Naive thymus-derived CD4-positive, alpha-beta T cell (primary cell): ENCODE data around the gene LRRC4C. TPM values are rescaled to one million over a fixed set of nuclear protein-coding genes. Genes with fewer than 3 reads are reported as not detected.

Source experiments
- ATAC-seq: fragments of 150-1000 bp; cut with Tn5 transposase; 2 replicates; pipeline ENCODE4 v1.10.0; 2021; ENCODE audit warnings: mild to moderate bottlenecking, moderate library complexity
- CTCF ChIA-PET: fragments of 350-600 bp; sonication (Branson Sonifier 250); formaldehyde crosslinking; loops from one replicate; lab custom pipeline; 2021; ENCODE audit warnings: antibody characterized with exemption; lab: Charles Lee
- POLR2A ChIA-PET: fragments of 350-600 bp; sonication (Branson Sonifier 250); formaldehyde crosslinking; loops from one replicate; lab custom pipeline; 2021; ENCODE audit warnings: antibody characterized with exemption, inconsistent platforms; lab: Charles Lee
- DNase-seq, 9 donors: peaks; one replicate each; pipeline versions ENCODE4 v3.0.0 to v3.0.0-alpha.2; 2020 to 2022; ENCODE audit warnings: mixed read lengths in 1 of 9
- H3K27ac ChIP-seq: one replicate; pipeline ENCODE4 v1.7.0; 2013; ENCODE audit warnings: mild to moderate bottlenecking, low read depth, low read length, moderate library complexity
- H3K27me3 ChIP-seq, 2 donors: one replicate each; pipeline ENCODE4 v1.7.0; 2013; ENCODE audit warnings: low read length in 2 of 2, mild to moderate bottlenecking in 2 of 2, moderate library complexity in 2 of 2; ENCODE audit not compliant: control insufficient read depth in 2 of 2, insufficient read depth in 2 of 2
- H3K36me3 ChIP-seq, 3 experiments: 1 replicate in 2 of 3; 2 replicates in 1 of 3; pipeline ENCODE4 v1.7.0; 2013; ENCODE audit warnings: low read length in 3 of 3, mild to moderate bottlenecking in 3 of 3, moderate library complexity in 1 of 3; ENCODE audit not compliant: insufficient read depth in 3 of 3, control insufficient read depth in 2 of 3
- H3K4me1 ChIP-seq, 2 donors: one replicate each; pipeline ENCODE4 v1.7.0; 2013; ENCODE audit warnings: low read length in 2 of 2, mild to moderate bottlenecking in 2 of 2, moderate library complexity in 1 of 2; ENCODE audit not compliant: control insufficient read depth in 2 of 2, insufficient read depth in 2 of 2
- H3K4me3 ChIP-seq: 2 replicates; pipeline ENCODE4 v1.7.0; 2013; ENCODE audit warnings: mild to moderate bottlenecking, low read length
- H3K9me3 ChIP-seq, 3 experiments: 1 replicate in 2 of 3; 2 replicates in 1 of 3; pipeline ENCODE4 v1.7.0; 2013; ENCODE audit warnings: low read length in 3 of 3; ENCODE audit not compliant: control insufficient read depth in 2 of 3
- H3K27ac Mint-ChIP-seq, 9 donors: one replicate each; pipeline ENCODE4 v1.8.0; 2020 to 2022; ENCODE audit warnings: mixed read lengths in 9 of 9, mild to moderate bottlenecking in 8 of 9, moderate library complexity in 5 of 9, inconsistent platforms in 2 of 9
- H3K27me3 Mint-ChIP-seq, 5 donors: one replicate each; pipeline ENCODE4 v1.8.0; 2021 to 2022; ENCODE audit warnings: mixed read lengths in 5 of 5, mild to moderate bottlenecking in 1 of 5
- H3K36me3 Mint-ChIP-seq, 5 donors: one replicate each; pipeline ENCODE4 v1.8.0; 2020 to 2022; ENCODE audit warnings: mixed read lengths in 5 of 5, mild to moderate bottlenecking in 3 of 5, inconsistent platforms in 1 of 5
- H3K4me1 Mint-ChIP-seq, 7 donors: one replicate each; pipeline ENCODE4 v1.8.0; 2020 to 2022; ENCODE audit warnings: mixed read lengths in 7 of 7, mild to moderate bottlenecking in 3 of 7, inconsistent platforms in 1 of 7
- H3K4me3 Mint-ChIP-seq, 10 donors: one replicate each; pipeline ENCODE4 v1.8.0; 2020 to 2022; ENCODE audit warnings: mild to moderate bottlenecking in 10 of 10, mixed read lengths in 10 of 10, moderate library complexity in 6 of 10, inconsistent platforms in 2 of 10
- H3K9me3 Mint-ChIP-seq, 11 donors: one replicate each; pipeline ENCODE4 v1.8.0; 2020 to 2022; ENCODE audit warnings: mixed read lengths in 11 of 11, mild to moderate bottlenecking in 4 of 11, inconsistent platforms in 1 of 11, moderate library complexity in 1 of 11
- intact Hi-C, 2 donors: fragments of 100-400 bp; cut with micrococcal nuclease; formaldehyde crosslinking; loops; one replicate each; pipeline ENCODE4 v1.15.1; 2023
- polyA plus RNA-seq, 2 donors: library from polyadenylated mRNA; unstranded; fragments of 300-500 nt; fragmentation: Illumina TruSeq; gene quantifications; one replicate each; pipeline ENCODE4 v1.2.3, GENCODE V29; 2021
- total RNA-seq, 6 experiments: library from RNA in 5 of 6; stranded (reverse) in 5 of 6; gene quantifications; 1 replicate in 5 of 6; 2 replicates in 1 of 6; pipeline ENCODE4 v1.2.3 and lab custom pipeline; 2021 to 2026

LRRC4C gene
- total and polyA plus RNA-seq, 7 experiments from 2014 or later = not detected

DNA sequence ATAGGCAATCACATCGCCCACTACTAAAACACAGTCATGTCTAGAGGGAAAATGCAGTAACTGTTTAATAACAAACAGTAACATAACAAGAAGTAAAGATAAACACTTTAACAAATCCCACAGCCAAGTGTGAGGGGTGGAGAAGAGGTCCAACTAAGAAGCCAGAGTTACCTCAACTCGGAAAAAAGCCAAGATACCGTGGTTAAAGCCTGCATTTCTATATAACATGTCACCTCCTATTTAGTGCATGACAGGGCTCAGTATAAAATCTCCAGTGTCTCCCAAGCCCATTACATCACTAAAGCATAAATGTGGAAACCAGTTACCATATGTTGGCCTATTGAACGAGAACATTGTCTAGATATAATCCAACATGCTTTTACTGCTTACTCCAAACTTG is 281.7 kb downstream of the LRRC4C start:
- no peak overlapping the region for H3K4me3 Mint-ChIP-seq
- H3K36me3 ChIP-seq = no peaks in the 10 kb centered on the region
- H3K27me3 ChIP-seq = no peaks in the 10 kb centered on the region
- ChIA-PET CTCF (no interaction called here), POLR2A (no interaction called here)
- ATAC-seq (no peak), DNase-seq (no peak)
- intact Hi-C loops = no loop called here
- H3K27me3 Mint-ChIP-seq = no peaks in the 10 kb centered on the region
- H3K36me3 Mint-ChIP-seq = no peaks in the 10 kb centered on the region
- no peak overlapping the region for H3K27ac ChIP-seq
- H3K27ac Mint-ChIP-seq = no peak overlapping the region
- peaks cover 6 to 45% (median 23%) of the 10 kb centered on the region in 11 donors for H3K9me3 Mint-ChIP-seq
- H3K4me1 Mint-ChIP-seq = no peaks in the 10 kb centered on the region
- H3K4me1 ChIP-seq = no peaks in the 10 kb centered on the region
- no peak overlapping the region for H3K4me3 ChIP-seq
- peaks cover 0 to 3% (median 0%) of the 10 kb centered on the region in 3 experiments for H3K9me3 ChIP-seq

DNA sequence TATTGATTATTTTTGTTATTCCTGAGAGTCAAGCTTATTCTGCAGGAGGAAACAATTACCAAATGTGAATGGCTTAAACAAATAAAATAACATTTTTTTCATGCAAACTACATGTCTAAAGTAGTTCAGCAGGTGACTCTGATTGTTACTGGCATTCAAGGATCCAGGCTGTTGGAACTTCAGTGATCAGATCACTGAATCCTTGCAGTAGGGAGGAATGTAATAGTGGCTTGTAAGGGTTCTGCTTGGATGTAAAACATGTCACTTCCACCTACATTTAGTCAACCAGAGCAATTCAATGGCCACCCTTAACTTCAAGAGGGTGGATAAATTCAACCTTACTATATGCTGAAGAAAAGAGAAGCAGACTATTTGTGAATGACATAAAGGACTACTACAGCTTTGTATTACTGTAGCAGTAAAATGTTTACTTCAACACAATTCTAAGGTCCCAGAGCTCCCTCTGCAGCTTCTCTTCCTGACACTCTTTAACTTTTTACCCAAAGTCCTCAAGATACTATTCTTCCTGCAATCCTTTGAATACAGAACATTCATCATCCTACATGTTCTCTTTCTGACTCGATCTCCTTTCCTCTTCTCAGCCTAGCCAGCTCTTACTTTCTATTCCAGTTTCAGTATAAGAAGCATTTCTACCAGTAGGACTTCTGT is 284.0 kb downstream of the LRRC4C start:
- H3K36me3 Mint-ChIP-seq = peaks cover 0 to 3% (median 0%) of the 10 kb centered on the region in 5 donors
- peaks cover 7 to 36% (median 24%) of the 10 kb centered on the region in 11 donors for H3K9me3 Mint-ChIP-seq
- POLR2A ChIA-PET = no interaction called here

DNA sequence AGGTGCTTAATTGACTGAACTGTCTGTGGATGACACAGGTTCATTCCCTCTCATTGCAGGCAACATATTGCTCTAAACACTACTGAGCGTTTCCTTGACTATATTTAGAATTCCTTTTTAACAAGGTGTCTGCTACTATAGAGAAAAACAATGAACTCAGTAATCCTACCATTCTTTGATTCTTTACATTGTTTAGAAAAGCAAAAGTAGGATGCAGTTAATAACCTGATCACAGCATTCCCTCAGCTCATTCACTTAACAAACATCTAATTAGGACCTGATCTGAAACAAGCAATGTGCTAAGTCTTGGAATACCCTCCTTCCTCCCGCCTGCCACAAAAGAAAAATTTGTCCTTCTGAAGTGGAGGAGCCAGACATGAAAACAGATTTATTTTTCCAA is 313.1 kb downstream of the LRRC4C start:
- Mint-ChIP-seq H3K27ac (no peak overlapping the region), H3K9me3 (peaks cover 0 to 35% (median 9%) of the 10 kb centered on the region in 11 donors), H3K27me3 (no peaks in the 10 kb centered on the region), H3K4me1 (no peaks in the 10 kb centered on the region), H3K36me3 (peaks cover 0 to 3% (median 0%) of the 10 kb centered on the region in 5 donors), H3K4me3 (no peak overlapping the region)
- Histone ChIP-seq H3K4me1 (no peaks in the 10 kb centered on the region), H3K4me3 (no peak overlapping the region), H3K27ac (no peak overlapping the region), H3K27me3 (no peaks in the 10 kb centered on the region), H3K36me3 (no peaks in the 10 kb centered on the region), H3K9me3 (no peaks in the 10 kb centered on the region)
- intact Hi-C loops = no loop called here
- no peak for DNase-seq
- POLR2A ChIA-PET = no interaction called here
- CTCF ChIA-PET = no interaction called here
- ATAC-seq = no peak

More for the DNA sequence above, 284.0 kb downstream of the LRRC4C start:
- CTCF ChIA-PET = no interaction called here
- Mint-ChIP-seq H3K4me3 (no peak overlapping the region), H3K27ac (no peak overlapping the region), H3K27me3 (no peaks in the 10 kb centered on the region), H3K4me1 (no peaks in the 10 kb centered on the region)
- Histone ChIP-seq H3K9me3 (no peaks in the 10 kb centered on the region), H3K27ac (no peak overlapping the region), H3K4me1 (no peaks in the 10 kb centered on the region), H3K36me3 (no peaks in the 10 kb centered on the region), H3K27me3 (no peaks in the 10 kb centered on the region), H3K4me3 (no peak overlapping the region)
- no peak for DNase-seq
- ATAC-seq = no peak
- intact Hi-C loops = no loop called here

DNA sequence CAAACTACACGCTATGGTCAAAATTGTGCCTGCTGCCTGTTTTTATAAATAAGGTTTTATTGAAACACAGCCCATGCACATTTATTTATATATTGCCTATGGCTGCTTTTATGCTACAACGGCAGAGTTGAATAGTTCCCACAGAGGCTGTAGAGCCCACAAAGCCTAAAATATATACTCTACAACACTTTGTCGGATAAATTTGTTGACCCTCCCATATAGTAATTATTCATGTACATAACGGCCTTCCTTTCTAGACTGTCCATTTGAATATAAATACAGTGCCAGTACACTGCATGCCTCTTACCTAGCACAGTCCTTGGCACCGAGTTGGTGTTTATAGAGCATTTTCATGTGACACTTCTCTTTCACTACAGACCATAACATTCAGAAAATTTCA is 314.0 kb downstream of the LRRC4C start:
- intact Hi-C loops = no loop called here
- Histone ChIP-seq H3K27ac (no peak overlapping the region), H3K4me1 (no peaks in the 10 kb centered on the region), H3K4me3 (no peak overlapping the region), H3K27me3 (no peaks in the 10 kb centered on the region), H3K36me3 (no peaks in the 10 kb centered on the region), H3K9me3 (no peaks in the 10 kb centered on the region)
- H3K27me3 Mint-ChIP-seq = no peaks in the 10 kb centered on the region
- ATAC-seq = no peak
- no peak overlapping the region for H3K4me3 Mint-ChIP-seq
- H3K27ac Mint-ChIP-seq = no peak overlapping the region
- ChIA-PET POLR2A (no interaction called here), CTCF (no interaction called here)
- DNase-seq = no peak
- H3K36me3 Mint-ChIP-seq = peaks cover 0 to 3% (median 0%) of the 10 kb centered on the region in 5 donors
- H3K4me1 Mint-ChIP-seq = no peaks in the 10 kb centered on the region
- H3K9me3 Mint-ChIP-seq = peaks cover 0 to 36% (median 11%) of the 10 kb centered on the region in 11 donors

DNA sequence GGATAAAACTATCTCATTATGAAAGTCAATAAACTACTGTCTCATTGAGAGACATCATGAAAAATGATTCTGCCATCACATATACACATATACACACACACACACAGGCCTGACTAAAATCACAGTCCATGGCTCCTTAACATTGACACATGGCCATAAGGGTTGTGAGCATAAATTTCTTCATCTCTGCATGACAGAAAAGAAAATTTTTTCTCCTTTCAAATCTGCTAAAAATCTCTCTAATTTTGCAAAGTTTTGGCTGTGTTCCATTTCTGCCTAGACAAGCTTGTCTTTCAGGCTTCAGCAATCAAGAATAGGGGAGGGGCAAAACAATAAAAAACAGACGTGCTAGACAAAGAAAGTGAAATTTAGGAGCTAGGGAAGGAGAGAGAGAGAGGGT is 324.5 kb downstream of the LRRC4C start:
- H3K36me3 Mint-ChIP-seq = no peaks in the 10 kb centered on the region
- Histone ChIP-seq H3K4me1 (no peaks in the 10 kb centered on the region), H3K36me3 (no peaks in the 10 kb centered on the region), H3K27ac (no peak overlapping the region), H3K9me3 (no peaks in the 10 kb centered on the region), H3K27me3 (no peaks in the 10 kb centered on the region), H3K4me3 (no peak overlapping the region)
- ATAC-seq (no peak), DNase-seq (no peak)
- ChIA-PET CTCF (no interaction called here), POLR2A (no interaction called here)
- peaks cover 0 to 24% (median 12%) of the 10 kb centered on the region in 11 donors for H3K9me3 Mint-ChIP-seq
- H3K4me1 Mint-ChIP-seq = no peaks in the 10 kb centered on the region
- no peak overlapping the region for H3K27ac Mint-ChIP-seq
- no peak overlapping the region for H3K4me3 Mint-ChIP-seq
- no peaks in the 10 kb centered on the region for H3K27me3 Mint-ChIP-seq
- intact Hi-C loops = no loop called here

DNA sequence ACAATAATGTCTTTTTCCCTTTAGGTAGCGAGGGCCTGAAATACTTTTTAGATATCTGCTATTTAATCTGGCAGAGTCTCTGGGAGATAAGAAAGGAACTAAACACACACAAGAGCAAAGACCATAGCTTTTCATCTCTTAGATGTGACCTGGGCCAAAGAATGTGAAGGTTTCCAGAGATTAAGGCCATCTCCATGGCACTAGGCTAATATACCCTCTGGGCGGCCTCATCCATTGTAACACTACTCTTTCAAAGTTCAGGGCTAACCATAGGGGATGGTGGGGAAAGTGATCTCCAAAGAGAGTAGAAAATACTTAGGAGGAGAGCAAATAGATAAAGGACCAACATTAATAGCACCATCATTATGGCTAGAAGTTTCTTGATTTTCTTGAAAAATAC is 326.4 kb downstream of the LRRC4C start:
- no peaks in the 10 kb centered on the region for H3K27me3 ChIP-seq
- no peaks in the 10 kb centered on the region for H3K4me1 ChIP-seq
- H3K36me3 Mint-ChIP-seq = no peaks in the 10 kb centered on the region
- DNase-seq (no peak), ATAC-seq (no peak)
- no peaks in the 10 kb centered on the region for H3K27me3 Mint-ChIP-seq
- no peak overlapping the region for H3K27ac Mint-ChIP-seq
- H3K9me3 Mint-ChIP-seq = peaks cover 0 to 25% (median 7%) of the 10 kb centered on the region in 11 donors
- no peak overlapping the region for H3K4me3 Mint-ChIP-seq
- no peaks in the 10 kb centered on the region for H3K4me1 Mint-ChIP-seq
- ChIA-PET CTCF (no interaction called here), POLR2A (no interaction called here)
- H3K36me3 ChIP-seq = no peaks in the 10 kb centered on the region
- no peak overlapping the region for H3K4me3 ChIP-seq
- intact Hi-C loops = no loop called here
- H3K9me3 ChIP-seq = no peaks in the 10 kb centered on the region
- no peak overlapping the region for H3K27ac ChIP-seq

DNA sequence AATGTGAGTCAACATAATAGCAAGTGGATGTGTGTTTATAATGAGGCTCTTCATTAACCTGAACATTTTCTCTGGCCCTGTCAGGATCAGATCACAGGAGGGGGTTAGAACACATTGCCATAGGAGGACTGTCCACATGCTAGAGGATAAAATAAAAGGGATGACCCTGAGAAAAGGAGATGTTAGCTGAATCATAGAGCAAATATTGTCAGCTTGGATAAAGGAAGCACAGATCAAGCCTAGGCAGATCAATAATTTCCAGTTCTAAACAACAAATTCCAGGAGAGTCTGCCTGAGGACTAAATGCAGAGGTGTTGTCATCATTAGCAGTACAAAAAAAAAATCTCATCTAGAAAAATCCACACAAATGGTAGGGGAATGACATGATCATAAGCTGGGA is 337.9 kb downstream of the LRRC4C start:
- Mint-ChIP-seq H3K9me3 (peaks cover 2 to 18% (median 9%) of the 10 kb centered on the region in 11 donors), H3K36me3 (no peaks in the 10 kb centered on the region), H3K4me1 (no peaks in the 10 kb centered on the region), H3K4me3 (no peak overlapping the region), H3K27me3 (no peaks in the 10 kb centered on the region), H3K27ac (no peak overlapping the region)
- H3K27ac ChIP-seq = no peak overlapping the region
- ChIA-PET CTCF (no interaction called here), POLR2A (no interaction called here)
- no peak overlapping the region for H3K4me3 ChIP-seq
- H3K36me3 ChIP-seq = no peaks in the 10 kb centered on the region
- intact Hi-C loops = no loop called here
- no peaks in the 10 kb centered on the region for H3K4me1 ChIP-seq
- ATAC-seq (no peak), DNase-seq (no peak)
- no peaks in the 10 kb centered on the region for H3K9me3 ChIP-seq
- no peaks in the 10 kb centered on the region for H3K27me3 ChIP-seq
